ENCODE results near the gene TOX2.

Gene TOX2

GRCh38 chr20:43913291-43914025 is 1.2 kb upstream of the TOX2 start:
- no peak for DNase-seq (ENCODE audit: low spot score)
- no peak for TF ChIP-seq CTCF (IDR thresholded peaks at IDR 0.05; ENCODE audit: borderline replicate concordance, control extremely low read depth, extremely low read depth, insufficient read depth, missing control alignments)
- in situ Hi-C loops (cut with MboI; ENCODE audit: low sequenced_read_pairs, unreplicated experiment) = no loop called here

- TF ChIP-seq CTCF (IDR thresholded peaks at IDR 0.05; ENCODE audit: borderline replicate concordance, control extremely low read depth, extremely low read depth, insufficient read depth, missing control alignments) = no peak
- peak; percentile 67 for DNase-seq (ENCODE audit: low spot score)
- in situ Hi-C loops (cut with MboI; ENCODE audit: low sequenced_read_pairs, unreplicated experiment) = no loop called here
Observed at GRCh38 chr20:43915211-43916072, 790 bp downstream of the TOX2 start.

- in situ Hi-C loops (cut with MboI; ENCODE audit: low sequenced_read_pairs, unreplicated experiment) = no loop called here
- no peak for DNase-seq (ENCODE audit: low spot score)
- no peak for TF ChIP-seq CTCF (IDR thresholded peaks at IDR 0.05; ENCODE audit: borderline replicate concordance, control extremely low read depth, extremely low read depth, insufficient read depth, missing control alignments)
Observed at GRCh38 chr20:43916073-43916880, 1.6 kb downstream of the TOX2 start.

- in situ Hi-C loops (cut with MboI; ENCODE audit: low sequenced_read_pairs, unreplicated experiment) = no loop called here
- TF ChIP-seq CTCF (IDR thresholded peaks at IDR 0.05; ENCODE audit: borderline replicate concordance, control extremely low read depth, extremely low read depth, insufficient read depth, missing control alignments) = no peak
- no peak for DNase-seq (ENCODE audit: low spot score)
Observed at GRCh38 chr20:43916881-43917371, 2.3 kb downstream of the TOX2 start.

GRCh38 chr20:43917380-43917779 is 2.7 kb downstream of the TOX2 start:
- DNase-seq (ENCODE audit: low spot score) = no peak
- in situ Hi-C loops (cut with MboI; ENCODE audit: low sequenced_read_pairs, unreplicated experiment) = no loop called here
- TF ChIP-seq CTCF (IDR thresholded peaks at IDR 0.05; ENCODE audit: borderline replicate concordance, control extremely low read depth, extremely low read depth, insufficient read depth, missing control alignments) = no peak

All from GM13976 (cell line).